CD14-positive monocyte (primary cell): ENCODE measurements around the gene GSTM4. TPM values are rescaled to one million over a fixed set of nuclear protein-coding genes. Genes with fewer than 3 reads are reported as not detected.
"Not testable (repeated sequence)": the region's sequence is repeated elsewhere in the genome, so short reads cannot be mapped to it uniquely, and the experiment has no call there.

ENCODE experiments used
- DNase-seq, 3 donors: peaks; one replicate each; pipeline ENCODE4 v3.0.0-alpha.2; 2011 to 2022
- H2AFZ ChIP-seq: 2 replicates; pipeline ENCODE4 v1.6.0; 2012; ENCODE audit warnings: mild to moderate bottlenecking, low read depth, low read length, inconsistent platforms; ENCODE audit not compliant: insufficient read depth, poor library complexity, severe bottlenecking
- H3K27ac ChIP-seq, 2 donors: 1 replicate in 1 of 2; 2 replicates in 1 of 2; pipeline ENCODE4 v1.5.1; 2012 to 2013; ENCODE audit warnings: low read length in 2 of 2, control low read depth in 1 of 2, inconsistent platforms in 1 of 2, low read depth in 1 of 2, mild to moderate bottlenecking in 1 of 2
- H3K27me3 ChIP-seq, 2 donors: one replicate each; pipeline versions ENCODE4 v1.6.0 to v1.6.1; 2011 to 2013; ENCODE audit warnings: low read length in 2 of 2; ENCODE audit not compliant: control insufficient read depth in 2 of 2, insufficient read depth in 2 of 2
- H3K36me3 ChIP-seq, 2 donors: replicated peaks in 1 of 2; 1 replicate in 1 of 2; 2 replicates in 1 of 2; pipeline versions ENCODE4 v1.5.1 to v1.6.1; 2012 to 2013; ENCODE audit warnings: low read length in 2 of 2, control low read depth in 1 of 2, inconsistent platforms in 1 of 2, mild to moderate bottlenecking in 1 of 2; ENCODE audit not compliant: insufficient read depth in 2 of 2, control insufficient read depth in 1 of 2
- H3K4me1 ChIP-seq, 2 donors: 1 replicate in 1 of 2; 2 replicates in 1 of 2; pipeline versions ENCODE4 v1.5.1 to v1.6.1; 2012 to 2013; ENCODE audit warnings: low read length in 2 of 2, control low read depth in 1 of 2, inconsistent platforms in 1 of 2, mild to moderate bottlenecking in 1 of 2, moderate library complexity in 1 of 2; ENCODE audit not compliant: insufficient read depth in 2 of 2, control insufficient read depth in 1 of 2
- H3K4me2 ChIP-seq: replicated peaks from 2 replicates; pipeline ENCODE3; 2012; ENCODE audit warnings: low read length, moderate library complexity, mild to moderate bottlenecking; ENCODE audit not compliant: poor library complexity, severe bottlenecking; ENCODE audit errors: extremely low read depth
- H3K4me3 ChIP-seq, 3 experiments: fragments of 200-600 bp in 1 of 3; sonication (generic) in 1 of 3; replicated peaks in 1 of 3; 1 replicate in 2 of 3; 2 replicates in 1 of 3; pipeline ENCODE4 v1.5.1; 2011 to 2013; ENCODE audit warnings: low read length in 3 of 3, mild to moderate bottlenecking in 3 of 3, control low read depth in 2 of 3, low read depth in 2 of 3, inconsistent platforms in 1 of 3, moderate library complexity in 1 of 3
- H3K79me2 ChIP-seq: 2 replicates; pipeline ENCODE4 v1.6.0; 2012; ENCODE audit warnings: mild to moderate bottlenecking, control low read depth, inconsistent platforms, low read length, moderate library complexity; ENCODE audit not compliant: insufficient read depth
- H3K9ac ChIP-seq: 2 replicates; pipeline ENCODE4 v1.6.0; 2017; ENCODE audit warnings: low read length, mild to moderate bottlenecking; ENCODE audit not compliant: insufficient read depth, poor library complexity, severe bottlenecking
- H3K9me3 ChIP-seq, 2 donors: replicated peaks in 1 of 2; 1 replicate in 1 of 2; 2 replicates in 1 of 2; pipeline versions ENCODE4 v1.5.1 to v1.6.1; 2012 to 2013; ENCODE audit warnings: low read length in 2 of 2, control low read depth in 1 of 2; ENCODE audit not compliant: control insufficient read depth in 1 of 2, insufficient read depth in 1 of 2
- H4K20me1 ChIP-seq: 2 replicates; pipeline ENCODE4 v1.6.0; 2012; ENCODE audit warnings: mild to moderate bottlenecking, low read length, control low read depth, moderate library complexity; ENCODE audit not compliant: insufficient read depth
- H3K27ac Mint-ChIP-seq, 7 donors: one replicate each; pipeline ENCODE4 v1.8.0; 2020; ENCODE audit warnings: mild to moderate bottlenecking in 7 of 7, mixed read lengths in 7 of 7, moderate library complexity in 6 of 7, inconsistent platforms in 2 of 7
- H3K27me3 Mint-ChIP-seq, 3 donors: one replicate each; pipeline ENCODE4 v1.8.0; 2021 to 2022; ENCODE audit warnings: low read depth in 3 of 3, mild to moderate bottlenecking in 3 of 3, mixed read lengths in 3 of 3, moderate library complexity in 3 of 3, inconsistent platforms in 1 of 3
- H3K36me3 Mint-ChIP-seq, 2 donors: one replicate each; pipeline ENCODE4 v1.8.0; 2020; ENCODE audit warnings: mixed read lengths in 2 of 2, inconsistent platforms in 1 of 2, mild to moderate bottlenecking in 1 of 2
- H3K4me1 Mint-ChIP-seq: one replicate; pipeline ENCODE4 v1.8.0; 2020; ENCODE audit warnings: mild to moderate bottlenecking, mixed read lengths
- H3K4me3 Mint-ChIP-seq, 2 donors: one replicate each; pipeline ENCODE4 v1.8.0; 2020; ENCODE audit warnings: mild to moderate bottlenecking in 2 of 2, mixed read lengths in 2 of 2, moderate library complexity in 1 of 2
- H3K9me3 Mint-ChIP-seq, 7 donors: one replicate each; pipeline ENCODE4 v1.8.0; 2020 to 2022; ENCODE audit warnings: mixed read lengths in 7 of 7, mild to moderate bottlenecking in 6 of 7, moderate library complexity in 6 of 7, inconsistent platforms in 2 of 7
- WGBS: methylation state at CpG from one replicate; pipeline ENCODE4 v1.1.5; 2013; ENCODE audit warnings: missing lambda C conversion rate; ENCODE audit not compliant: insufficient coverage; 5-methylcytosine and 5-hydroxymethylcytosine counted together
- intact Hi-C, 2 donors: fragments of 100-400 bp; cut with micrococcal nuclease; formaldehyde crosslinking; loops; one replicate each; pipeline versions ENCODE4 v1.15.0 to v1.15.1; 2023
- polyA plus RNA-seq, 3 donors: library from polyadenylated mRNA; depleted of rRNA in 1 of 3; unstranded in 2 of 3; stranded (reverse) in 1 of 3; fragments of 300-500 nt in 2 of 3; fragments of >200 nt in 1 of 3; fragmentation: Illumina TruSeq in 2 of 3; gene quantifications; 1 replicate in 2 of 3; 2 replicates in 1 of 3; pipeline ENCODE4 v1.2.3, GENCODE V29; 2012 to 2021

The GSTM4 gene
- polyA plus RNA-seq, 3 donors, result 11.9 to 22.9 (median 15.9) TPM

DNA sequence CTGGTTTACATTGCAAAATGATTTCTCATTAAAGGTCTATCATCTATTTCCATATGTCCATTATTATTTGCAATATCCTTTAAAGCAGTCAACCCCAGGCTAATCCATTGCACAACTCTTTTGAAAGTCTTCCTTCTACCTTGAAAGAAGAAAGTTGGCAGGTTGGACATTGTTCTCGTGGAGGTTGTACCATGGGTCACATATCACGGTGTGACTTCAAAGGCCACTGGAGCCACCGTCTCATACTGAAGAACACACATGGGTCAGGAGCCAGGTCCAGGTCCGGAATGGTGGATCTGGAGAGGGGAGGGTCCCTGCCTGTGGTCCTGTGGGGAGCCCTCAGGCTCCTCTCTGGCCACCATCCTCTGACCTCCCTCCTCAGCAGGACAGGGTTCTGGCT lies 30.0 kb downstream of the GSTM4 start:
- WGBS, result no CpG with 5 or more reads among the region's 4 CpGs
- H3K4me3 Mint-ChIP-seq, H3K27ac ChIP-seq, H3K27me3 Mint-ChIP-seq, H3K27ac Mint-ChIP-seq, H2AFZ ChIP-seq, H3K36me3 ChIP-seq, H3K4me3 ChIP-seq, H3K4me1 ChIP-seq, H3K9me3 ChIP-seq, H3K9ac ChIP-seq, H3K79me2 ChIP-seq, DNase-seq, H3K4me2 ChIP-seq, intact Hi-C loops, H3K27me3 ChIP-seq, H4K20me1 ChIP-seq, H3K36me3 Mint-ChIP-seq, H3K4me1 Mint-ChIP-seq: not testable (repeated sequence)
- peaks cover 0 to 11% (median 7%) of the 10 kb centered on the region in 7 donors for H3K9me3 Mint-ChIP-seq

DNA sequence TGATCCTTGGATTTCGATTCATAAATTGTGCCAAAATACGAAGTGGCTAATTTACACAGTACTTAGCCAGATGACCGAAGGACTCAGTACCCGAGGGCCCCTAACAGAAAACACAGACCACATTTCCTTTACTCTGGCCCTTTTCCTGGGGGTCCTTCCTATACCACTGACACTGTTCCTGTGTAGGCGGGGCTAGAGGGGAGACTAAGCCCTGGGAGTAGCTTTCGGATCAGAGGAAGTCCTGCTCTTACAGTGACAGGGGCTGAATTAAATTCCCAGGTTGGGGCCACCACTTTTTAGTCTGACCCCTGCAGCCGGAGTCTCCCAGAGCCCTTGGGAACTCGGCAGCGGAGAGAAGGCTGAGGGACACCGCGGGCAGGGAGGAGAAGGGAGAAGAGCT lies 31.2 kb downstream of the GSTM4 start:
- H3K27me3 Mint-ChIP-seq, H3K9ac ChIP-seq, DNase-seq, H3K4me1 Mint-ChIP-seq, H3K36me3 ChIP-seq, intact Hi-C loops, H3K4me3 ChIP-seq, H3K4me2 ChIP-seq, H3K36me3 Mint-ChIP-seq, H2AFZ ChIP-seq, H3K4me1 ChIP-seq, H3K27me3 ChIP-seq, H3K79me2 ChIP-seq, H4K20me1 ChIP-seq, H3K9me3 ChIP-seq: not testable (repeated sequence)
- H3K27ac Mint-ChIP-seq, result peak overlapping the region in 5 of 7 donors; percentile 28 to 85 (median 81)
- H3K27ac ChIP-seq, result peak overlapping the region in 1 of 2 donors; percentile 38
- peak overlapping the region in 1 of 2 donors; percentile 96 for H3K4me3 Mint-ChIP-seq
- peaks cover 0 to 11% (median 7%) of the 10 kb centered on the region in 7 donors for H3K9me3 Mint-ChIP-seq
- WGBS, result 100% methylated on average over 1 of the region's 11 CpGs
